Measurements from ENCODE around the gene PLCB1.

Gene PLCB1

GRCh38 chr20:8756410-8756809, 624.3 kb downstream of the PLCB1 start:
- no peak for DNase-seq

- DNase-seq: no peak
Observed at GRCh38 chr20:8757146-8757545, 625.1 kb downstream of the PLCB1 start.

GRCh38 chr20:8764344-8764962, 632.4 kb downstream of the PLCB1 start:
- DNase-seq: no peak

GRCh38 chr20:8766868-8767390, 634.9 kb downstream of the PLCB1 start:
- no peak for DNase-seq

GRCh38 chr20:8774412-8774811, 642.3 kb downstream of the PLCB1 start:
- no peak for DNase-seq

GRCh38 chr20:8777911-8778310, 645.8 kb downstream of the PLCB1 start:
- no peak for DNase-seq

GRCh38 chr20:8778387-8778786, 646.3 kb downstream of the PLCB1 start:
- no peak for DNase-seq

- no peak for DNase-seq
Observed at GRCh38 chr20:8780915-8781314, 648.8 kb downstream of the PLCB1 start.

- DNase-seq: no peak
Observed at GRCh38 chr20:8782804-8783203, 650.7 kb downstream of the PLCB1 start.

- DNase-seq: no peak
Observed at GRCh38 chr20:8783734-8784133, 651.7 kb downstream of the PLCB1 start.

- no peak for DNase-seq
Observed at GRCh38 chr20:8786383-8786782, 654.3 kb downstream of the PLCB1 start.

- no peak for DNase-seq
Observed at GRCh38 chr20:8787090-8787489, 655.0 kb downstream of the PLCB1 start.

- no peak for DNase-seq
Observed at GRCh38 chr20:8788275-8788674, 656.2 kb downstream of the PLCB1 start.

- no peak for DNase-seq
Observed at GRCh38 chr20:8788831-8789230, 656.8 kb downstream of the PLCB1 start.

GRCh38 chr20:8790442-8791074, 658.5 kb downstream of the PLCB1 start:
- no peak for DNase-seq

- no peak for DNase-seq
Observed at GRCh38 chr20:8795404-8795803, 663.3 kb downstream of the PLCB1 start.

- DNase-seq: no peak
Observed at GRCh38 chr20:8796088-8796660, 664.1 kb downstream of the PLCB1 start.

GRCh38 chr20:8798505-8798904, 666.4 kb downstream of the PLCB1 start:
- DNase-seq: no peak

- no peak for DNase-seq
Observed at GRCh38 chr20:8800089-8800488, 668.0 kb downstream of the PLCB1 start.

- DNase-seq: no peak
Observed at GRCh38 chr20:8801686-8802085, 669.6 kb downstream of the PLCB1 start.

- DNase-seq: no peak
Observed at GRCh38 chr20:8803065-8803464, 671.0 kb downstream of the PLCB1 start.

- no peak for DNase-seq
Observed at GRCh38 chr20:8803941-8804340, 671.9 kb downstream of the PLCB1 start.

GRCh38 chr20:8805737-8806442, 673.8 kb downstream of the PLCB1 start:
- DNase-seq: no peak

Data from DMS79 (cell line).